Endothelial cell of umbilical vein (primary cell): ENCODE data around the gene CHST15.

ENCODE experiments used
- EZH2 ChIP-seq: IDR thresholded peaks from 2 replicates; pipeline ENCODE4 v1.6.1; 2012; ENCODE audit warnings: borderline replicate concordance, low read depth, mild to moderate bottlenecking, moderate library complexity, low read length, inconsistent platforms; ENCODE audit not compliant: severe bottlenecking
- MYC ChIP-seq: IDR thresholded peaks from one replicate; pipeline ENCODE4 v1.6.1; 2011; ENCODE audit warnings: mild to moderate bottlenecking, low read depth, low read length
- POLR2A ChIP-seq: IDR thresholded peaks from 2 replicates; pipeline ENCODE4 v1.6.1; 2012; ENCODE audit warnings: low read depth, mild to moderate bottlenecking, control low read depth, low read length
- POLR2AphosphoS5 ChIP-seq: IDR thresholded peaks from 2 replicates; pipeline ENCODE4 v1.6.1; 2012; ENCODE audit warnings: low read depth, mild to moderate bottlenecking, control low read depth, low read length, moderate library complexity; ENCODE audit not compliant: insufficient read depth
- TF ChIP-seq, protein P1 (sequence below), 2 donors: IDR thresholded peaks; 1 replicate in 1 of 2; 2 replicates in 1 of 2; pipeline ENCODE4 v1.5.1; 2011; ENCODE audit warnings: low read length in 2 of 2, mild to moderate bottlenecking in 2 of 2, moderate library complexity in 2 of 2, control low read depth in 1 of 2, inconsistent platforms in 1 of 2, low read depth in 1 of 2; ENCODE audit not compliant: insufficient read depth in 1 of 2; ENCODE audit errors: extremely low read depth in 1 of 2

GRCh38 chr10:124005091-124005490, 88.3 kb downstream of the CHST15 start:
- TF ChIP-seq, protein P1, sequence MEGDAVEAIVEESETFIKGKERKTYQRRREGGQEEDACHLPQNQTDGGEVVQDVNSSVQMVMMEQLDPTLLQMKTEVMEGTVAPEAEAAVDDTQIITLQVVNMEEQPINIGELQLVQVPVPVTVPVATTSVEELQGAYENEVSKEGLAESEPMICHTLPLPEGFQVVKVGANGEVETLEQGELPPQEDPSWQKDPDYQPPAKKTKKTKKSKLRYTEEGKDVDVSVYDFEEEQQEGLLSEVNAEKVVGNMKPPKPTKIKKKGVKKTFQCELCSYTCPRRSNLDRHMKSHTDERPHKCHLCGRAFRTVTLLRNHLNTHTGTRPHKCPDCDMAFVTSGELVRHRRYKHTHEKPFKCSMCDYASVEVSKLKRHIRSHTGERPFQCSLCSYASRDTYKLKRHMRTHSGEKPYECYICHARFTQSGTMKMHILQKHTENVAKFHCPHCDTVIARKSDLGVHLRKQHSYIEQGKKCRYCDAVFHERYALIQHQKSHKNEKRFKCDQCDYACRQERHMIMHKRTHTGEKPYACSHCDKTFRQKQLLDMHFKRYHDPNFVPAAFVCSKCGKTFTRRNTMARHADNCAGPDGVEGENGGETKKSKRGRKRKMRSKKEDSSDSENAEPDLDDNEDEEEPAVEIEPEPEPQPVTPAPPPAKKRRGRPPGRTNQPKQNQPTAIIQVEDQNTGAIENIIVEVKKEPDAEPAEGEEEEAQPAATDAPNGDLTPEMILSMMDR (IDR thresholded peaks at IDR 0.05; ENCODE audit: extremely low read depth in 1 of 2, insufficient read depth in 1 of 2, low read depth in 1 of 2, low read length in 2 of 2), result no peak
- TF ChIP-seq POLR2A (no peak), EZH2 (no peak), MYC (no peak), POLR2AphosphoS5 (no peak)
